Calu3 (cell line): ENCODE measurements around the gene DLST. TPM values are rescaled to one million over a fixed set of nuclear protein-coding genes. Genes with fewer than 3 reads are reported as not detected.

Experiments
- BruUV-seq: library from RNA; stranded (reverse); fragments of 400-500 nt; replicated peaks from 2 replicates; lab custom pipeline; 2021; lab: Mats Ljungman, UMichigan
- CTCF ChIA-PET: fragments of 300-600 bp; sonication (Branson Sonifier 250); formaldehyde crosslinking; loops from one replicate; lab custom pipeline; 2022; ENCODE audit warnings: antibody characterized with exemption; lab: Charles Lee
- DNase-seq: peaks from one replicate; pipeline ENCODE4 v3.0.0; 2022
- H3K27ac Mint-ChIP-seq: one replicate; pipeline ENCODE4 v1.8.0; 2022; ENCODE audit warnings: mixed read lengths; ENCODE audit not compliant: unreplicated experiment
- H3K27me3 Mint-ChIP-seq: one replicate; pipeline ENCODE4 v1.8.0; 2022; ENCODE audit warnings: mixed read lengths; ENCODE audit not compliant: unreplicated experiment
- H3K36me3 Mint-ChIP-seq: one replicate; pipeline ENCODE4 v1.8.0; 2022; ENCODE audit warnings: mild to moderate bottlenecking, moderate library complexity, mixed read lengths; ENCODE audit not compliant: insufficient read depth, unreplicated experiment
- H3K4me1 Mint-ChIP-seq: one replicate; pipeline ENCODE4 v1.8.0; 2022; ENCODE audit warnings: mild to moderate bottlenecking, low read depth, mixed read lengths; ENCODE audit not compliant: unreplicated experiment
- H3K4me3 Mint-ChIP-seq: one replicate; pipeline ENCODE4 v1.8.0; 2022; ENCODE audit warnings: mild to moderate bottlenecking, low read depth, moderate library complexity, mixed read lengths; ENCODE audit not compliant: unreplicated experiment
- H3K9me3 Mint-ChIP-seq: one replicate; pipeline ENCODE4 v1.8.0; 2022; ENCODE audit warnings: low read depth, mixed read lengths; ENCODE audit not compliant: unreplicated experiment
- CTCF ChIP-seq: fragments of 200-600 bp; IDR thresholded peaks from one replicate; pipeline ENCODE4 v1.8.0; 2022; ENCODE audit warnings: antibody characterized with exemption; ENCODE audit not compliant: unreplicated experiment
- intact Hi-C: fragments of 100-400 bp; cut with micrococcal nuclease; formaldehyde crosslinking; loops from one replicate; pipeline ENCODE4 v1.10.0; 2022; ENCODE audit not compliant: unreplicated experiment
- total RNA-seq: library from RNA; stranded (reverse); gene quantifications from 2 replicates; pipeline ENCODE4 v1.2.3, GENCODE V29; 2022

The DLST gene
- total RNA-seq, 1 experiment from 2014 or later = 84.2 TPM

- H3K27me3 Mint-ChIP-seq = no peaks in the 10 kb centered on the region
- BruUV-seq = TSS peak; percentile 35
- peaks cover 42% of the 10 kb centered on the region for H3K36me3 Mint-ChIP-seq
These were observed 596 bp downstream of the DLST start for GRCh38 chr14:74882103-74882920.

GRCh38 chr14:74886001-74886400, 4.3 kb downstream of the DLST start:
- no peak for TF ChIP-seq CTCF
- Mint-ChIP-seq H3K36me3 (peaks cover 54% of the 10 kb centered on the region), H3K27ac (no peak overlapping the region), H3K4me1 (peaks cover 56% of the 10 kb centered on the region), H3K9me3 (no peaks in the 10 kb centered on the region), H3K4me3 (no peak overlapping the region), H3K27me3 (no peaks in the 10 kb centered on the region)
- intact Hi-C loops = no loop called here
- CTCF ChIA-PET = no interaction called here
- DNase-seq = no peak
- no TSS peak for BruUV-seq

More at GRCh38 chr14:74882103-74882920, 596 bp downstream of the DLST start:
- DNase-seq = peak; percentile 42
- Mint-ChIP-seq H3K4me3 (peak overlapping the region; percentile 95), H3K9me3 (no peaks in the 10 kb centered on the region), H3K27ac (peak overlapping the region; percentile 92), H3K4me1 (peaks cover 49% of the 10 kb centered on the region)
- intact Hi-C loops = no loop called here
- no peak for TF ChIP-seq CTCF
- CTCF ChIA-PET = interaction anchor here (0.6 to 1.6 kb wide), 2 partner anchors 21 to 1802 kb away, joined by 3 to 12 read pairs; no protein-coding TSS in a partner anchor

- CTCF ChIA-PET = interaction anchor here (0.7 kb wide), 1 partner anchor 1791 kb away, joined by 3 read pairs; no protein-coding TSS in a partner anchor
- no peak for TF ChIP-seq CTCF
- Mint-ChIP-seq H3K27ac (no peak overlapping the region), H3K36me3 (peaks cover 36% of the 10 kb centered on the region), H3K4me3 (no peak overlapping the region), H3K4me1 (peaks cover 43% of the 10 kb centered on the region), H3K9me3 (no peaks in the 10 kb centered on the region), H3K27me3 (no peaks in the 10 kb centered on the region)
- DNase-seq = no peak
- BruUV-seq = no TSS peak
- intact Hi-C loops = no loop called here
These were observed 6.7 kb downstream of the DLST start for GRCh38 chr14:74888164-74889158.

GRCh38 chr14:74890262-74890661, 8.5 kb downstream of the DLST start:
- CTCF ChIA-PET = interaction anchor here (0.7 kb wide), 1 partner anchor 359 kb away, joined by 5 read pairs; no protein-coding TSS in a partner anchor
- DNase-seq = no peak
- Mint-ChIP-seq H3K4me3 (no peak overlapping the region), H3K27ac (no peak overlapping the region), H3K4me1 (peaks cover 25% of the 10 kb centered on the region), H3K27me3 (no peaks in the 10 kb centered on the region), H3K9me3 (no peaks in the 10 kb centered on the region), H3K36me3 (peaks cover 30% of the 10 kb centered on the region)
- no peak for TF ChIP-seq CTCF
- no TSS peak for BruUV-seq
- intact Hi-C loops = no loop called here
